HEK293T (cell line): ENCODE results near the gene KSR2.

Source experiments
- SP1 ChIP-seq: fragments of 450-650 bp; IDR thresholded peaks from 2 replicates; pipeline ENCODE4 v1.6.1; 2017
- SUZ12 ChIP-seq: fragments of 450-650 bp; IDR thresholded peaks from 2 replicates; pipeline ENCODE4 v1.6.1; 2016; ENCODE audit warnings: mild to moderate bottlenecking

DNA sequence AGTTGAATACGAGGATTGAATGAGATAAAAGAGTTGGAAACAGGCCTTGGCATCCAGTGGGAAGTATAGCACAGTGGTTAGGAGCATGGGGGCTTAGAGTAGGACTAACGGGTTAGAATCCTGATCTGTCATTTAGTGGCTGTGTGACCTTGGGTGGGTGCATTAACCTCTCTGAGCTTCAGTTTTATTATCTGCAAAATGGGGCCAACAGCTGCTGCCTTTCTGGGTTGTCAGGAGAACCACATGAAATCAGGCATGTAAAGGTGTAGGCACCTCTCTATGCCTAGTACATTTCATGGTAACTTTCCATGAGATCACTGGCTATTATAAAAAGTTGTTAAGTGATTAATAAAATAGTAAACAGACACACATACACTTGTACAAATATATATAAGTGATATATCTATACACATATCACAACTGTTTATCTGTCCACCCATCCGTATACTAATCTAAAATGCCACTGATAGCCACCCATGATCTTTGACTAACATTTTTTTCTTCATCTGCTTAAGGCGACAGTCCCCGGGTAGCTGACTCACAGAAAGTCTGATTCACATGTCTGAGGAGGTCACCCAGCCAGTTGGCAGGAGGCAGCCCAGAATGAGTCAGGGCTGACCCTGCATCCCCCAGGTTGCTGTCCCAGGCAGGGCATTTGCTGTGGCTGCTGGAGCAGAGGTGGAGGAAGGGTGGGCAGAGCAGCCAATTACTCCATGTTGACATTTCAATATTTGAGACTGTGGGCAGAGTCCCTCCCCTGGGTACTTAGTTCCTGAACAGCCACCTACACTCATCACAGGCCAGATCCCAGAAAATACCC, 481.7 kb downstream of the KSR2 start:
- no peak for TF ChIP-seq SP1
- TF ChIP-seq SUZ12: no peak
